H1 (cell line): Measurements from ENCODE around the gene TMEM203. TPM values are rescaled to one million over a fixed set of nuclear protein-coding genes. Genes with fewer than 3 reads are reported as not detected.

Experiments used
- CTCF ChIA-PET: fragments of 300-600 bp; sonication (Branson Sonifier 250); formaldehyde crosslinking; loops from one replicate; lab custom pipeline; 2021; ENCODE audit not compliant: partially characterized antibody; lab: Charles Lee
- POLR2A ChIA-PET: fragments of 300-600 bp; sonication (Branson Sonifier 250); formaldehyde crosslinking; loops from one replicate; lab custom pipeline; 2021; ENCODE audit warnings: inconsistent platforms; ENCODE audit not compliant: partially characterized antibody; lab: Charles Lee
- DNase-seq, 2 experiments: peaks; one replicate each; pipeline versions ENCODE4 v3.0.0 to v3.0.0-alpha.2; 2010 to 2022; ENCODE audit warnings: low spot score in 2 of 2, low read depth in 1 of 2, mixed read lengths in 1 of 2
- FAIRE-seq: peaks from 2 replicates; lab custom pipeline; 2011; peaks lifted over from hg19 to GRCh38; lab: Jason Lieb, UNC
- H2AFZ ChIP-seq: 2 replicates; pipeline ENCODE4 v1.8.1; 2012; ENCODE audit warnings: low read length, inconsistent platforms
- H2AK5ac ChIP-seq: 2 replicates; pipeline ENCODE4 v1.6.1; 2013; ENCODE audit warnings: low read depth, low read length
- H2BK120ac ChIP-seq: replicated peaks from 2 replicates; pipeline ENCODE3; 2013; ENCODE audit warnings: low read depth, low read length, inconsistent platforms
- H2BK12ac ChIP-seq: 2 replicates; pipeline ENCODE4 v1.6.1; 2013; ENCODE audit warnings: low read depth, low read length
- H2BK15ac ChIP-seq: 2 replicates; pipeline ENCODE4 v1.6.1; 2013; ENCODE audit warnings: low read length
- H2BK20ac ChIP-seq: 2 replicates; pipeline ENCODE4 v1.6.1; 2013; ENCODE audit warnings: low read length
- H2BK5ac ChIP-seq: 2 replicates; pipeline ENCODE4 v1.6.1; 2013; ENCODE audit warnings: low read depth, low read length
- H3K14ac ChIP-seq: 2 replicates; pipeline ENCODE4 v1.6.1; 2013; ENCODE audit warnings: inconsistent platforms; ENCODE audit not compliant: insufficient read length
- H3K18ac ChIP-seq: 2 replicates; pipeline ENCODE4 v1.6.1; 2013; ENCODE audit warnings: low read length; ENCODE audit errors: extremely low read depth
- H3K23ac ChIP-seq: 2 replicates; pipeline ENCODE4 v1.6.1; 2013; ENCODE audit warnings: inconsistent platforms; ENCODE audit not compliant: insufficient read length
- H3K23me2 ChIP-seq: 2 replicates; pipeline ENCODE4 v1.6.1; 2013; ENCODE audit warnings: low read depth, low read length
- H3K27ac ChIP-seq: 2 replicates; pipeline ENCODE4 v1.6.1; 2011; ENCODE audit warnings: low read depth, low read length, inconsistent platforms
- H3K27me3 ChIP-seq, 4 experiments: replicated peaks in 1 of 4; 1 replicate in 1 of 4; 2 replicates in 3 of 4; pipeline versions ENCODE4 v1.6.1 to v1.8.1; 2011 to 2013; ENCODE audit warnings: low read length in 3 of 4, mild to moderate bottlenecking in 3 of 4, inconsistent platforms in 2 of 4, mixed read lengths in 2 of 4, moderate library complexity in 1 of 4; ENCODE audit not compliant: control insufficient read depth in 3 of 4, insufficient read depth in 3 of 4; ENCODE audit errors: extremely low read depth in 1 of 4
- H3K36me3 ChIP-seq, 4 experiments: 2 replicates each; pipeline versions ENCODE4 v1.6.1 to v1.8.1; 2011 to 2013; ENCODE audit warnings: mild to moderate bottlenecking in 4 of 4, low read length in 3 of 4, moderate library complexity in 2 of 4, control low read depth in 1 of 4, inconsistent platforms in 1 of 4; ENCODE audit not compliant: insufficient read depth in 4 of 4, control insufficient read depth in 2 of 4
- H3K4ac ChIP-seq: replicated peaks from 2 replicates; pipeline ENCODE3; 2013; ENCODE audit warnings: low read length, low read depth, mixed read lengths, inconsistent platforms; ENCODE audit not compliant: insufficient read length
- H3K4me1 ChIP-seq, 4 experiments: replicated peaks in 1 of 4; 1 replicate in 1 of 4; 2 replicates in 3 of 4; pipeline versions ENCODE4 v1.6.1 to v1.8.1; 2011 to 2013; ENCODE audit warnings: low read length in 3 of 4, inconsistent platforms in 2 of 4, mixed read lengths in 1 of 4; ENCODE audit not compliant: insufficient read depth in 4 of 4, control insufficient read depth in 3 of 4
- H3K4me2 ChIP-seq, 2 experiments: 2 replicates each; pipeline versions ENCODE4 v1.6.1 to v1.8.1; 2011 to 2013; ENCODE audit warnings: low read depth in 2 of 2, low read length in 2 of 2, control low read depth in 1 of 2, inconsistent platforms in 1 of 2, mild to moderate bottlenecking in 1 of 2; ENCODE audit not compliant: insufficient read depth in 1 of 2
- H3K4me3 ChIP-seq, 4 experiments: fragments of 200-600, 300-600 bp in 1 of 4; sonication (generic), shearing (Covaris generic), sonication (Bioruptor Twin) in 1 of 4; 2 replicates each; pipeline versions ENCODE4 v1.5.1 to v1.8.1; 2011 to 2016; ENCODE audit warnings: low read length in 4 of 4, low read depth in 3 of 4, control low read depth in 2 of 4, inconsistent platforms in 2 of 4, mild to moderate bottlenecking in 2 of 4, mixed read lengths in 1 of 4, moderate library complexity in 1 of 4; ENCODE audit not compliant: insufficient read depth in 2 of 4; ENCODE audit errors: extremely low read depth in 1 of 4
- H3K56ac ChIP-seq: replicated peaks from 2 replicates; pipeline ENCODE3; 2013; ENCODE audit warnings: low read depth, mild to moderate bottlenecking, mixed read lengths, low read length, inconsistent platforms; ENCODE audit not compliant: insufficient read length
- H3K79me1 ChIP-seq: 2 replicates; pipeline ENCODE4 v1.6.1; 2013; ENCODE audit warnings: low read depth, low read length, control low read depth
- H3K79me2 ChIP-seq, 2 experiments: 2 replicates each; pipeline versions ENCODE4 v1.6.1 to v1.8.1; 2012 to 2013; ENCODE audit warnings: low read length in 2 of 2, mild to moderate bottlenecking in 2 of 2, inconsistent platforms in 1 of 2; ENCODE audit not compliant: insufficient read depth in 2 of 2, control insufficient read depth in 1 of 2
- H3K9ac ChIP-seq, 4 experiments: replicated peaks in 1 of 4; 1 replicate in 1 of 4; 2 replicates in 3 of 4; pipeline versions ENCODE4 v1.6.1 to v1.8.1; 2011 to 2013; ENCODE audit warnings: low read depth in 3 of 4, low read length in 3 of 4, control low read depth in 2 of 4, mild to moderate bottlenecking in 2 of 4, moderate library complexity in 2 of 4, inconsistent platforms in 1 of 4; ENCODE audit errors: extremely low read depth in 1 of 4
- H3K9me3 ChIP-seq, 2 experiments: 2 replicates each; pipeline versions ENCODE4 v1.6.1 to v1.8.1; 2012 to 2013; ENCODE audit warnings: mild to moderate bottlenecking in 2 of 2, moderate library complexity in 2 of 2, control low read depth in 1 of 2, inconsistent platforms in 1 of 2, low read depth in 1 of 2, low read length in 1 of 2, mixed read lengths in 1 of 2; ENCODE audit not compliant: insufficient read depth in 2 of 2
- H4K20me1 ChIP-seq, 2 experiments: replicated peaks in 1 of 2; 2 replicates each; pipeline versions ENCODE3 to v1.8.1; 2011 to 2013; ENCODE audit warnings: inconsistent platforms in 2 of 2, low read length in 2 of 2, mild to moderate bottlenecking in 1 of 2; ENCODE audit not compliant: insufficient read depth in 2 of 2, control insufficient read depth in 1 of 2
- H4K5ac ChIP-seq: 2 replicates; pipeline ENCODE4 v1.6.1; 2013; ENCODE audit warnings: low read length, low read depth, mixed read lengths, inconsistent platforms; ENCODE audit not compliant: insufficient read length
- H4K8ac ChIP-seq: 2 replicates; pipeline ENCODE4 v1.8.0; 2013; ENCODE audit warnings: mild to moderate bottlenecking, moderate library complexity, low read length, inconsistent platforms; ENCODE audit not compliant: insufficient read depth; ENCODE audit errors: extremely low read depth
- H4K91ac ChIP-seq: replicated peaks from 2 replicates; pipeline ENCODE3; 2013; ENCODE audit warnings: low read length, mixed read lengths, inconsistent platforms; ENCODE audit not compliant: insufficient read length
- CTBP2 ChIP-seq: IDR thresholded peaks from 2 replicates; pipeline ENCODE4 v1.7.0; 2011; ENCODE audit warnings: borderline replicate concordance, mild to moderate bottlenecking, moderate library complexity, mixed read lengths, low read length; ENCODE audit not compliant: insufficient read depth, insufficient read length
- EGR1 ChIP-seq: IDR thresholded peaks from 2 replicates; pipeline ENCODE4 v1.6.1; 2011; ENCODE audit warnings: low read depth, low read length, borderline replicate concordance
- EP300 ChIP-seq, 2 experiments: IDR thresholded peaks; 1 replicate in 1 of 2; 2 replicates in 1 of 2; pipeline ENCODE4 v1.6.1; 2011 to 2012; ENCODE audit warnings: low read depth in 2 of 2, low read length in 2 of 2, mild to moderate bottlenecking in 2 of 2, borderline replicate concordance in 1 of 2, inconsistent platforms in 1 of 2, moderate library complexity in 1 of 2
- POU5F1 ChIP-seq: IDR thresholded peaks from 2 replicates; pipeline ENCODE4 v1.6.1; 2011; ENCODE audit warnings: low read depth, mild to moderate bottlenecking, low read length, moderate library complexity
- RAD21 ChIP-seq, 2 experiments: IDR thresholded peaks in 1 of 2; conservative IDR thresholded peaks in 1 of 2; 2 replicates each; pipeline ENCODE4 v1.6.1; 2011; ENCODE audit warnings: low read depth in 2 of 2, low read length in 2 of 2, improper control_type of control experiment in 1 of 2, inconsistent platforms in 1 of 2, mild to moderate bottlenecking in 1 of 2, moderate library complexity in 1 of 2
- RBBP5 ChIP-seq: IDR thresholded peaks from 2 replicates; pipeline ENCODE4 v1.7.1; 2012; ENCODE audit warnings: low read depth, mild to moderate bottlenecking, inconsistent platforms, low read length, moderate library complexity, borderline replicate concordance
- RNF2 ChIP-seq: fragments of 200-900, 300-1000 bp; sonication (generic); IDR thresholded peaks from 2 replicates; pipeline ENCODE4 v1.7.1; 2016; ENCODE audit warnings: borderline replicate concordance, low read depth, mild to moderate bottlenecking, antibody characterized with exemption, low read length; ENCODE audit not compliant: poor library complexity, severe bottlenecking; ENCODE audit errors: missing control alignments
- SIRT6 ChIP-seq: IDR thresholded peaks from one replicate; pipeline ENCODE4 v1.7.1; 2012; ENCODE audit warnings: low read length, inconsistent platforms
- TAF7 ChIP-seq: optimal IDR thresholded peaks from 2 replicates; pipeline ENCODE3; 2011; ENCODE audit warnings: low read depth, mild to moderate bottlenecking, inconsistent platforms, low read length, moderate library complexity, borderline replicate concordance
- WGBS, 2 experiments: shearing (Covaris generic) in 1 of 2; methylation state at CpG; one replicate each; pipeline versions ENCODE4 v1.1.6 to v1.1.7; 2013 to 2015; ENCODE audit warnings: low lambda C conversion rate in 2 of 2, mixed read lengths in 2 of 2, inconsistent platforms in 1 of 2, low coverage in 1 of 2, missing lambda C conversion rate in 1 of 2; ENCODE audit not compliant: insufficient replicate concordance in 2 of 2, insufficient coverage in 1 of 2, insufficient read length in 1 of 2; ENCODE audit errors: extremely low coverage in 1 of 2, missing lambda C conversion rate in 1 of 2; 5-methylcytosine and 5-hydroxymethylcytosine counted together
- polyA plus RNA-seq, 7 experiments: library from polyadenylated mRNA; depleted of rRNA in 3 of 7; stranded (reverse) in 5 of 7; unstranded in 2 of 7; fragments of >200 nt in 5 of 7; fragments of 200-250 nt in 2 of 7; gene quantifications; 1 replicate in 5 of 7; 2 replicates in 1 of 7; 4 replicates in 1 of 7; pipeline versions ENCODE4 v1.2.1 to v1.2.3, GENCODE V29; 2011 to 2013; ENCODE audit warnings: missing spikeins in 2 of 7, mixed read lengths in 2 of 7
- total RNA-seq: library from RNA; stranded (reverse); fragmentation: NEBNext Ultra II Directional; extraction: Animal tissue kit (Norgen Biotek cat#: 25700); gene quantifications from 2 replicates; pipeline ENCODE4 v1.2.1, GENCODE V29; 2021

TMEM203 gene
- total and polyA plus RNA-seq, 2 of the 8 experiments (the other 6 are each of a cell fraction or from before 2014, with no cell fraction given): 44.1 to 57.1 TPM

GRCh38 chr9:137251490-137252268, 46.2 kb upstream of the TMEM203 start:
- H3K14ac ChIP-seq: no peak overlapping the region
- H4K5ac ChIP-seq: no peak overlapping the region
- no peak overlapping the region for H2BK12ac ChIP-seq
- 0 out of 2 replicates have a peak overlapping the region, but pooled peaks have one; percentile 83 for H2AK5ac ChIP-seq
- H3K9ac ChIP-seq: no peak overlapping the region
- no peak overlapping the region for H2BK20ac ChIP-seq
- ChIA-PET POLR2A (interaction anchor here (47.8 to 69.9 kb wide), 2 partner anchors 5 to 17 kb away, joined by 1462 read pairs; partner anchors contain the start of genes CYSRT1, NDOR1, NELFB and RNF208), CTCF (interaction anchor here (0.7 to 1.3 kb wide), 6 partner anchors 9 to 57 kb away, joined by 3 to 4 read pairs (median 3); partner anchors contain the start of gene TOR4A)
- peaks cover 0 to 5% (median under 1%) of the 10 kb centered on the region in 4 experiments; a peak in 1 of 8 replicates for H3K36me3 ChIP-seq
- H3K79me1 ChIP-seq: peaks cover 8% of the 10 kb centered on the region
- peaks cover 0 to 11% of the 10 kb centered on the region in 2 experiments; a peak in 2 of 4 replicates for H3K79me2 ChIP-seq
- peaks cover 14% of the 10 kb centered on the region; the same call in 1 of the 2 replicates for H3K23me2 ChIP-seq
- H3K27me3 ChIP-seq: peaks cover 0 to 7% (median 0%) of the 10 kb centered on the region in 4 experiments; a peak in 3 of 7 replicates
- H3K56ac ChIP-seq: no peak overlapping the region
- no peak for DNase-seq
- no peak overlapping the region for H3K27ac ChIP-seq
- peaks cover 0 to 4% of the 10 kb centered on the region in 2 experiments for H4K20me1 ChIP-seq
- H4K91ac ChIP-seq: no peak overlapping the region
- no peak overlapping the region for H3K23ac ChIP-seq
- FAIRE-seq: no peak
- H3K9me3 ChIP-seq: no peaks in the 10 kb centered on the region
- 94% methylated on average over 17 of the region's 22 CpGs; no CpG with 5 or more reads in 1 of the 2 experiments for WGBS, 2 experiments
- 0 out of 4 replicates have a peak overlapping the region, but pooled peaks of 1 of the 2 experiments have one; percentile 28 for H3K4me2 ChIP-seq
- 0 out of 2 replicates have a peak overlapping the region, but pooled peaks have one; percentile 44 for H2BK5ac ChIP-seq
- H3K18ac ChIP-seq: no peak overlapping the region
- no peak overlapping the region for H3K4me3 ChIP-seq
- no peak overlapping the region; the same call in 1 of the 2 replicates for H2BK15ac ChIP-seq
- no peak overlapping the region for H2BK120ac ChIP-seq
- H2AFZ ChIP-seq: no peak overlapping the region
- peaks cover 0 to 21% (median 16%) of the 10 kb centered on the region in 4 experiments; a peak in 5 of 7 replicates for H3K4me1 ChIP-seq
- peak overlapping the region; percentile 74; the same call in 1 of the 2 replicates for H4K8ac ChIP-seq
- H3K4ac ChIP-seq: peak overlapping the region; percentile 85
- TF ChIP-seq SIRT6: no peak
- TF ChIP-seq RAD21 (IDR thresholded peaks at IDR 0.05 in 1 of 2, conservative IDR thresholded peaks at IDR 0.05 in 1 of 2; ENCODE audit: low read depth in 2 of 2, low read length in 2 of 2): no peak
- TF ChIP-seq CTBP2: no peak
- no peak for TF ChIP-seq TAF7
- TF ChIP-seq POU5F1: no peak
- no peak for TF ChIP-seq RNF2
- TF ChIP-seq EGR1: no peak
- no peak for TF ChIP-seq EP300 (IDR thresholded peaks at IDR 0.05; ENCODE audit: borderline replicate concordance in 1 of 2, low read depth in 2 of 2, low read length in 2 of 2)
- TF ChIP-seq RBBP5: no peak
